ENCODE measurements around the gene CYBC1. TPM values are rescaled to one million over a fixed set of nuclear protein-coding genes. Genes with fewer than 3 reads are reported as not detected.
"Not testable (repeated sequence)": the region's sequence is repeated elsewhere in the genome, so short reads cannot be mapped to it uniquely, and the experiment has no call there.

Gene CYBC1
- total RNA-seq, 1 experiment from 2014 or later: 99.9 TPM

DNA sequence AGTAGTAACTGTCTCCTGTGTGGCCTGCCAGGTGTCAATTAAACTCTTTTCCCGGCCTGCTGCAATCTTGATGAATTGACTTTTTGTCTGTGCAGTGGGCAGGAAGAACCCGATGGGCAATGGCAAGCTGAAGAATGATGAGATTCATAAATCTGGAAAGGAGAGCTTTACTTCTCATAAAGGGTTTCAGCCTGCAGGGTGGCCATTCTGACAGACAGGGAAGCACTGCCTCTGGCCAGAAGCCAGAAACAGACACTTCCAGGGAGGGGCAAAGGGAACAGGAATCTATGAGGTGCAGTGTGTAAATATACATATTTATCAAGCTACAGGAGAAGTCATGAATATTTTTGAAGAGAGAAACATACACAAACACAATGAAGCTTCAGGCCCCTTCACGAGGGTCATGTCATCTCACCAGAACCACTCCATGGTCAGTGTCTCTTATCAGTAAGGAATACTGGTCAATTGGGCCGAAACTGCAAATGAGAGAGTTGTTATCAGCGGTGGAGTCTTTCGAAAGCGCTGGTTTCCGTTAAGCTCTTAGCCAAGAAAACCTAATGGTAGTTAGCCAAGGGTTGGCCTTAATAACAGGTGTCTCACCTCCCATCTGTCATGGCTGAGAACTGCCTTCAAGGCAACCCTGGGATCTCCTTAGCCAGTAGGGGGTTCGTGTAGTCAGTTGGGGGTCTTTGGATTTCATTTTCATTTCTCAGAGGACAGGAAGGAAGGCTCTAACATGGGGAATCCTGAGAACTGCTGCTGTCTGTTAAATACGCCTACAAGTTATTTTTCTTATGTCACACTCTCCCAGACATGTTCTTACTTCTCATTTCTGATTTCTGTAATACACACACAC lies 6.7 kb upstream of the CYBC1 start:
- intact Hi-C loops (cut with micrococcal nuclease; ENCODE audit: unreplicated experiment): no loop called here
- H3K9me3 ChIP-seq: no peaks in the 10 kb centered on the region
- Mint-ChIP-seq H3K36me3 (ENCODE audit: insufficient read depth, unreplicated experiment) (peaks cover 41% of the 10 kb centered on the region), H3K4me1 (ENCODE audit: low read depth, unreplicated experiment) (peaks cover 18% of the 10 kb centered on the region), H3K27me3 (ENCODE audit: insufficient read depth, unreplicated experiment) (no peaks in the 10 kb centered on the region), H3K4me3 (ENCODE audit: unreplicated experiment) (peak overlapping the region; percentile 87), H3K27ac (ENCODE audit: unreplicated experiment) (peak overlapping the region; percentile 80), H3K9me3 (ENCODE audit: unreplicated experiment) (peaks cover 9% of the 10 kb centered on the region)
- CTCF ChIA-PET: no interaction called here
- no peaks in the 10 kb centered on the region for H3K27me3 ChIP-seq (replicated peaks; ENCODE audit: control insufficient read depth, insufficient read depth, low read length)
- H3K36me3 ChIP-seq (ENCODE audit: control insufficient read depth, insufficient read depth, low read length): no peaks in the 10 kb centered on the region
- BruUV-seq (replicated peaks): no TSS peak
- peak overlapping the region; percentile 76 for H3K4me3 ChIP-seq (ENCODE audit: low read depth, low read length)
- TF ChIP-seq, protein P1, sequence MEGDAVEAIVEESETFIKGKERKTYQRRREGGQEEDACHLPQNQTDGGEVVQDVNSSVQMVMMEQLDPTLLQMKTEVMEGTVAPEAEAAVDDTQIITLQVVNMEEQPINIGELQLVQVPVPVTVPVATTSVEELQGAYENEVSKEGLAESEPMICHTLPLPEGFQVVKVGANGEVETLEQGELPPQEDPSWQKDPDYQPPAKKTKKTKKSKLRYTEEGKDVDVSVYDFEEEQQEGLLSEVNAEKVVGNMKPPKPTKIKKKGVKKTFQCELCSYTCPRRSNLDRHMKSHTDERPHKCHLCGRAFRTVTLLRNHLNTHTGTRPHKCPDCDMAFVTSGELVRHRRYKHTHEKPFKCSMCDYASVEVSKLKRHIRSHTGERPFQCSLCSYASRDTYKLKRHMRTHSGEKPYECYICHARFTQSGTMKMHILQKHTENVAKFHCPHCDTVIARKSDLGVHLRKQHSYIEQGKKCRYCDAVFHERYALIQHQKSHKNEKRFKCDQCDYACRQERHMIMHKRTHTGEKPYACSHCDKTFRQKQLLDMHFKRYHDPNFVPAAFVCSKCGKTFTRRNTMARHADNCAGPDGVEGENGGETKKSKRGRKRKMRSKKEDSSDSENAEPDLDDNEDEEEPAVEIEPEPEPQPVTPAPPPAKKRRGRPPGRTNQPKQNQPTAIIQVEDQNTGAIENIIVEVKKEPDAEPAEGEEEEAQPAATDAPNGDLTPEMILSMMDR (IDR thresholded peaks at IDR 0.05; ENCODE audit: insufficient read depth in 1 of 2, low read depth in 1 of 2, low read length in 1 of 2, severe bottlenecking in 1 of 2, unreplicated experiment in 1 of 2): no peak
- H3K4me1 ChIP-seq: peaks cover 22% of the 10 kb centered on the region
- POLR2A ChIA-PET: interaction anchor here (1.2 kb wide), 1 partner anchor 420 kb away, joined by 4 read pairs; the partner anchor contains the start of gene DCXR
- DNase-seq: no peak

DNA sequence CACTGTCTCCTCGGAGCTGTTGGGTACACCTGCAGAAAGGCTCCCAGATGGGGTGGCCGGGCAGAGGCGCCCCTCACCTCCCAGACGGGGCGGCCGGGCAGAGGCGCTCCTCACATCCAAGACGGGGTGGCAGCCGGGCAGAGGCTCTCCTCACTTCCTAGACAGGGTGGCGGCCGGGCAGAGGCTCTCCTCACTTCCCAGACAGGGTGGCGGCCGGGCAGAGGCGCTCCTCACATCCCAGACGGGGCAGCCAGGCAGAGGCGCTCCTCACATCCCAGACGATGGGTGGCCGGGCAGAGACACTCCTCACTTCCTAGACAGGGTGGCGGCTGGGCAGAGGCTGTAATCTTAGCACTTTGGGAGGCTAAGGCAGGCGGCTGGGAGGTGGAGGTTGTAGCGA lies 3.2 kb upstream of the CYBC1 start:
- BruUV-seq (replicated peaks); H3K27me3 ChIP-seq (replicated peaks; ENCODE audit: control insufficient read depth, insufficient read depth, low read length); POLR2A ChIA-PET; H3K4me3 ChIP-seq (ENCODE audit: low read depth, low read length); H3K27ac Mint-ChIP-seq (ENCODE audit: unreplicated experiment); H3K36me3 ChIP-seq (ENCODE audit: control insufficient read depth, insufficient read depth, low read length); H3K9me3 ChIP-seq; intact Hi-C loops (cut with micrococcal nuclease; ENCODE audit: unreplicated experiment); H3K4me3 Mint-ChIP-seq (ENCODE audit: unreplicated experiment); H3K9me3 Mint-ChIP-seq (ENCODE audit: unreplicated experiment); CTCF ChIA-PET; H3K27me3 Mint-ChIP-seq (ENCODE audit: insufficient read depth, unreplicated experiment): not testable (repeated sequence)
- H3K4me1 ChIP-seq: peaks cover 25% of the 10 kb centered on the region
- peak in 1 of 2 experiments; percentile 53 for DNase-seq
- Mint-ChIP-seq H3K36me3 (ENCODE audit: insufficient read depth, unreplicated experiment) (peaks cover 27% of the 10 kb centered on the region), H3K4me1 (ENCODE audit: low read depth, unreplicated experiment) (peaks cover 12% of the 10 kb centered on the region)

DNA sequence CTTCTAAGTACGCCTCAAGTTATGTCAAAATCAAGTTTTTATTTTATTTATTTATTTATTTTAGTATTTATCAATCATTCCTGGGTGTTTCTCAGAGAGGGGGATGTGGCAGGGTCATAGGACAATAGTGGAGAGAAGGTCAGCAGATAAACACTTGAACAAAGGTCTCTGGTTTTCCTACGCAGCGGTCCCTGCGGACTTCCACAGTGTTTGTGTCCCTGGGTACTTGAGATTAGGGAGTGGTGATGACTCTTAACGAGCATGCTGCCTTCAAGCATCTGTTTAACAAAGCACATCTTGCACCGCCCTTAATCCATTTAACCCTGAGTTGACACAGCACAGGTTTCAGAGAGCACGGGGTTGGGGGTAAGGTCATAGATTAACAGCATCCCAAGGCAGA lies 2.6 kb upstream of the CYBC1 start:
- Mint-ChIP-seq H3K36me3 (ENCODE audit: insufficient read depth, unreplicated experiment) (peaks cover 22% of the 10 kb centered on the region), H3K4me1 (ENCODE audit: low read depth, unreplicated experiment) (peaks cover 12% of the 10 kb centered on the region)
- CTCF ChIA-PET; BruUV-seq (replicated peaks); H3K27ac Mint-ChIP-seq (ENCODE audit: unreplicated experiment); H3K4me3 ChIP-seq (ENCODE audit: low read depth, low read length); intact Hi-C loops (cut with micrococcal nuclease; ENCODE audit: unreplicated experiment); H3K4me3 Mint-ChIP-seq (ENCODE audit: unreplicated experiment); H3K9me3 Mint-ChIP-seq (ENCODE audit: unreplicated experiment); H3K27me3 ChIP-seq (replicated peaks; ENCODE audit: control insufficient read depth, insufficient read depth, low read length); POLR2A ChIA-PET; DNase-seq; H3K9me3 ChIP-seq; H3K27me3 Mint-ChIP-seq (ENCODE audit: insufficient read depth, unreplicated experiment); H3K36me3 ChIP-seq (ENCODE audit: control insufficient read depth, insufficient read depth, low read length): not testable (repeated sequence)
- peaks cover 25% of the 10 kb centered on the region for H3K4me1 ChIP-seq

DNA sequence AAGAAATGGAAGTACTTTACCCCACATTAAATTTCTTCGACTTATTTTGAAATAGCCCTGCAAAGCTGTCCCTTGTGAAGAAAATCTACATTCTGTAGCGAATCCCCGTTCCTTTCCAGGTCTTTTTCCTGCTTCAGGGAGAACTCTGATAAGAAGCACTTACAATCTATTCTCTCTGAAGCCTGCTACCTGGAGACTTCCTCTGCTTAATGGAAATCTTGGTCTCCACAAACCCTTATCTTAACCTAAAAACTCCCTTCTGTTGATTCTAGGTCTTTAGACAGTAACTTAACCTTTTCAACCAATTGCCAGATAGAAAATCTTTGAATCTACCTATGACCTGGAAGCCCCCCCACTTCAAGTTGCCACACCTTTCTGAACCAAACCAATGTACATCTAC lies 1.6 kb upstream of the CYBC1 start:
- CTCF ChIA-PET: no interaction called here
- intact Hi-C loops (cut with micrococcal nuclease; ENCODE audit: unreplicated experiment): no loop called here
- H3K36me3 ChIP-seq (ENCODE audit: control insufficient read depth, insufficient read depth, low read length): no peaks in the 10 kb centered on the region
- no peaks in the 10 kb centered on the region for H3K9me3 ChIP-seq
- peaks cover 18% of the 10 kb centered on the region for H3K4me1 ChIP-seq
- H3K27me3 Mint-ChIP-seq (ENCODE audit: insufficient read depth, unreplicated experiment): no peaks in the 10 kb centered on the region
- H3K4me3 Mint-ChIP-seq (ENCODE audit: unreplicated experiment): no peak overlapping the region
- H3K4me1 Mint-ChIP-seq (ENCODE audit: low read depth, unreplicated experiment): peaks cover 3% of the 10 kb centered on the region
- no peak for DNase-seq
- no peaks in the 10 kb centered on the region for H3K27me3 ChIP-seq (replicated peaks; ENCODE audit: control insufficient read depth, insufficient read depth, low read length)
- no peak overlapping the region for H3K27ac Mint-ChIP-seq (ENCODE audit: unreplicated experiment)
- H3K9me3 Mint-ChIP-seq (ENCODE audit: unreplicated experiment): peaks cover 9% of the 10 kb centered on the region
- H3K36me3 Mint-ChIP-seq (ENCODE audit: insufficient read depth, unreplicated experiment): peaks cover 14% of the 10 kb centered on the region
- no peak overlapping the region for H3K4me3 ChIP-seq (ENCODE audit: low read depth, low read length)
- no TSS peak for BruUV-seq (replicated peaks)
- POLR2A ChIA-PET: no interaction called here
- TF ChIP-seq, protein P1 (IDR thresholded peaks at IDR 0.05; ENCODE audit: insufficient read depth in 1 of 2, low read depth in 1 of 2, low read length in 1 of 2, severe bottlenecking in 1 of 2, unreplicated experiment in 1 of 2): no peak

Data from Caco-2 (cell line).